GM06990 (cell line): ENCODE measurements around the gene TFDP2.

Experiments used
- DNase-seq: peaks from one replicate; pipeline ENCODE4 v3.0.0-alpha.2; 2011; ENCODE audit not compliant: insufficient read length; ENCODE audit errors: extremely low read depth
- H3K27me3 ChIP-seq: replicated peaks from 2 replicates; pipeline ENCODE4 v1.6.0; 2011; ENCODE audit warnings: low read length; ENCODE audit not compliant: control insufficient read depth, insufficient read depth
- H3K36me3 ChIP-seq: 2 replicates; pipeline ENCODE4 v1.5.1; 2011; ENCODE audit warnings: low read length; ENCODE audit not compliant: control insufficient read depth, insufficient read depth
- H3K4me3 ChIP-seq: replicated peaks from 2 replicates; pipeline ENCODE4 v1.5.1; 2011; ENCODE audit warnings: low read depth, mild to moderate bottlenecking, control low read depth, low read length
- TF ChIP-seq, protein P1 (sequence below): IDR thresholded peaks from 2 replicates; pipeline ENCODE4 v1.5.1; 2011; ENCODE audit warnings: low read length, control low read depth, mild to moderate bottlenecking, inconsistent platforms; ENCODE audit not compliant: insufficient read depth, poor library complexity, severe bottlenecking

TFDP2 gene

GRCh38 chr3:142046320-142047020, 102.9 kb downstream of the TFDP2 start:
- H3K36me3 ChIP-seq = no peaks in the 10 kb centered on the region
- DNase-seq = no peak
- TF ChIP-seq, protein P1, sequence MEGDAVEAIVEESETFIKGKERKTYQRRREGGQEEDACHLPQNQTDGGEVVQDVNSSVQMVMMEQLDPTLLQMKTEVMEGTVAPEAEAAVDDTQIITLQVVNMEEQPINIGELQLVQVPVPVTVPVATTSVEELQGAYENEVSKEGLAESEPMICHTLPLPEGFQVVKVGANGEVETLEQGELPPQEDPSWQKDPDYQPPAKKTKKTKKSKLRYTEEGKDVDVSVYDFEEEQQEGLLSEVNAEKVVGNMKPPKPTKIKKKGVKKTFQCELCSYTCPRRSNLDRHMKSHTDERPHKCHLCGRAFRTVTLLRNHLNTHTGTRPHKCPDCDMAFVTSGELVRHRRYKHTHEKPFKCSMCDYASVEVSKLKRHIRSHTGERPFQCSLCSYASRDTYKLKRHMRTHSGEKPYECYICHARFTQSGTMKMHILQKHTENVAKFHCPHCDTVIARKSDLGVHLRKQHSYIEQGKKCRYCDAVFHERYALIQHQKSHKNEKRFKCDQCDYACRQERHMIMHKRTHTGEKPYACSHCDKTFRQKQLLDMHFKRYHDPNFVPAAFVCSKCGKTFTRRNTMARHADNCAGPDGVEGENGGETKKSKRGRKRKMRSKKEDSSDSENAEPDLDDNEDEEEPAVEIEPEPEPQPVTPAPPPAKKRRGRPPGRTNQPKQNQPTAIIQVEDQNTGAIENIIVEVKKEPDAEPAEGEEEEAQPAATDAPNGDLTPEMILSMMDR = no peak
- H3K4me3 ChIP-seq = no peak overlapping the region
- no peaks in the 10 kb centered on the region for H3K27me3 ChIP-seq

- no peaks in the 10 kb centered on the region for H3K27me3 ChIP-seq
- no peak for DNase-seq
- TF ChIP-seq, protein P1 = no peak
- no peaks in the 10 kb centered on the region for H3K36me3 ChIP-seq
- no peak overlapping the region for H3K4me3 ChIP-seq
Observed at GRCh38 chr3:142040941-142041491, 108.3 kb downstream of the TFDP2 start.

DNA sequence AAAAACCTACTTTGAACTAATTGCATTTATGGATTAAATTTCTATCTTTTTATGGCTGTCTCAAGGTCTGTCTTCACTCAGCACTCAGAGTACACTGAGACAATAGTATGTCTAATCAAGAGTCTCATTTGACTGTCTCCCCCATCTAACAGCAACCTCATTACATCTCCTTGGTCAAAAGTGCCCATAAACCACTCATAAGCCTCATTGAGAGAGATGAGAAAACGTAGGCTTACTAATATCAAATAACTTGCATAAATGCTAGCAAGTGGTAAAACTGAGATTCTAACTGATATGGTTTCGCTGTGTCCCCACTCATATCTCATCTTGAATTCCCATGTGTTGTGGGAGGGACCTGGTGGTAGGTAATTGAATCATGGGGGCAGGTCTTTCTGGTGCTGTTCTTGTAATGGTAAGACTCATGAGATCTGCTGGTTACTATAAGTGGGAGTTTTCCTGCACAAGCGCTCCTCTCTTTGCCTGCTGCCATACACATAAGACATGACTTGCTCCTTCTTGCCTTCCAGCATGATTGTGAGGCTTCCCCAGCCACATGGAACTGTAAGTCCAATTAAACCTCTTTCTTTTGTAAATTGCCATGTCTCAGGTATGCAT, 113.9 kb downstream of the TFDP2 start:
- TF ChIP-seq, protein P1 = no peak
- Histone ChIP-seq H3K4me3 (no peak overlapping the region), H3K36me3 (no peaks in the 10 kb centered on the region), H3K27me3 (no peaks in the 10 kb centered on the region)
- no peak for DNase-seq

GRCh38 chr3:142033292-142033691, 116.1 kb downstream of the TFDP2 start:
- no peak for DNase-seq
- H3K27me3 ChIP-seq = no peaks in the 10 kb centered on the region
- no peak overlapping the region for H3K4me3 ChIP-seq
- TF ChIP-seq, protein P1 = no peak
- H3K36me3 ChIP-seq = no peaks in the 10 kb centered on the region

DNA sequence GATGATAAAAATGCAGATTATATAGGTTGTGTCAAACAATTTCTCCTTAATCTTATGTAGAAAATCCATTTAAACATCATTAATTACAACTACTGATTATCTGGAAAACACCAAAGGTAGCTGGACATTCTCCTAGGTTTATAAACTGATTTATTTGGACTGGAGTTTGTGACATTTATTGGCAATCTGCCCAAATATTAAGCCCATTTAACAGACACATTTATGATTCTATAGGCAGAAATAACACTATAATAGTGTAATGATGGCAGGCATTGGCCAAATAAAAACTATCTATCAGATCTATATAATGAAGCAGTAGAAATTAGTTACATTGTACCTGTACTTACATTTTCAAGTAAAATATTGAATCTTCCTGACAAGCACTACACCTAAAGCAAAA, 117.8 kb downstream of the TFDP2 start:
- Histone ChIP-seq H3K4me3 (no peak overlapping the region), H3K36me3 (no peaks in the 10 kb centered on the region), H3K27me3 (no peaks in the 10 kb centered on the region)
- TF ChIP-seq, protein P1 = no peak
- DNase-seq = no peak

DNA sequence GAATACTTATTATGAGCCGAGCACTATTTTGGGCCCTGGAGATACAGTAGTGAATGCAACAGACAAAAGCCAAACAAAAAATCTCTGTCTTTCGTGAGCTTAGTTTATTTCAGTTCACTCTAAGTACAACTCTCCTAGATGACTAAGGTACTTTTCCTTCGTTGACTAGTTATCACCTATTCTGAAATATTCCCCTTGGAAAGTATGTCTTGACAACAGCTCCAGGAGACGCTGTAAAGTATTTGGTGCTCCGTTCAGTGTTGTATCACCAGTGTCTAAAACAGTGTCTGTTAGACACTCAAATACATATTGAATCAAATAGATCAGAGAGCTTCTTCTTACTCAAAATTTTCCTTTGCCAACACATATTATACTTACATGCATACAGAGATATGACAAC, 119.6 kb downstream of the TFDP2 start:
- TF ChIP-seq, protein P1 = no peak

More for the DNA sequence above, 119.6 kb downstream of the TFDP2 start:
- no peak for DNase-seq
- Histone ChIP-seq H3K4me3 (no peak overlapping the region), H3K36me3 (no peaks in the 10 kb centered on the region), H3K27me3 (no peaks in the 10 kb centered on the region)
